Testis (tissue), 3 donors: ENCODE data around the gene RER1. TPM values are rescaled to one million over a fixed set of nuclear protein-coding genes. Genes with fewer than 3 reads are reported as not detected.

Experiments used
- DNase-seq: peaks from one replicate; pipeline ENCODE4 v3.0.0-alpha.2; 2019
- H3K27ac ChIP-seq, 2 donors: fragments of 200-600 bp; sonication (generic); one replicate each; pipeline ENCODE4 v1.5.1; 2019
- H3K27me3 ChIP-seq: fragments of 200-600 bp; sonication (generic); one replicate; pipeline ENCODE4 v1.5.1; 2019
- H3K36me3 ChIP-seq: fragments of 200-600 bp; sonication (generic); one replicate; pipeline ENCODE4 v1.5.1; 2017; ENCODE audit warnings: low read depth; ENCODE audit errors: missing control alignments
- H3K4me1 ChIP-seq: fragments of 200-600 bp; sonication (generic); one replicate; pipeline ENCODE4 v1.5.1; 2019
- H3K4me3 ChIP-seq, 2 donors: fragments of 200-600 bp; sonication (generic); one replicate each; pipeline ENCODE4 v1.5.1; 2017 to 2019
- H3K9me3 ChIP-seq: fragments of 200-600 bp; sonication (generic); one replicate; pipeline ENCODE4 v1.5.1; 2017
- CTCF ChIP-seq, 3 experiments: fragments of 450-650 bp in 2 of 3; fragments of 200-600 bp in 1 of 3; sonication (generic) in 1 of 3; IDR thresholded peaks; one replicate each; pipeline ENCODE4 v1.5.1; 2016 to 2019; ENCODE audit warnings: antibody characterized with exemption in 3 of 3, mild to moderate bottlenecking in 2 of 3, moderate library complexity in 1 of 3
- POLR2A ChIP-seq: fragments of 450-650 bp; IDR thresholded peaks from one replicate; pipeline ENCODE4 v1.6.1; 2017; ENCODE audit warnings: antibody characterized with exemption, mild to moderate bottlenecking, moderate library complexity
- WGBS, 2 donors: methylation state at CpG; one replicate each; pipeline ENCODE4 v1.1.5; 2018; 5-methylcytosine and 5-hydroxymethylcytosine counted together
- intact Hi-C: fragments of 100-400 bp; cut with DNase I; formaldehyde crosslinking; loops from one replicate; pipeline ENCODE4 v1.15.1; 2023; ENCODE audit warnings: low total_unique reads
- polyA plus RNA-seq: library from polyadenylated mRNA; stranded (reverse); fragments of 350-450 nt; fragmentation: Illumina TruSeq; extraction: RNeasy Lipid Tissue Mini Kit (QIAGEN cat#74804); gene quantifications from one replicate; pipeline ENCODE4 v1.2.3, GENCODE V29; 2014; ENCODE audit warnings: low read depth, low replicate concordance; ENCODE audit not compliant: insufficient read depth
- total RNA-seq, 2 donors: library from RNA; depleted of rRNA; stranded (reverse); fragments of >200 nt; gene quantifications; one replicate each; pipeline ENCODE4 v1.2.3, GENCODE V29; 2016

RER1 gene
- total and polyA plus RNA-seq, 3 donors from 2014 or later, result 89.9 to 262 (median 104) TPM

- TF ChIP-seq POLR2A (no peak), CTCF (IDR thresholded peaks at IDR 0.05) (no peak)
- DNase-seq, result no peak
- H3K4me1 ChIP-seq, result peaks cover 14% of the 10 kb centered on the region
- no peak overlapping the region for H3K4me3 ChIP-seq
- 90% methylated on average over 20 to 25 of the region's 25 CpGs for WGBS, 2 donors
- H3K9me3 ChIP-seq, result no peaks in the 10 kb centered on the region
- H3K27ac ChIP-seq, result no peak overlapping the region
- H3K27me3 ChIP-seq, result no peaks in the 10 kb centered on the region
- no peaks in the 10 kb centered on the region for H3K36me3 ChIP-seq
- intact Hi-C loops, result no loop called here
Measured at GRCh38 chr1:2376931-2377672, 14.5 kb upstream of the RER1 start.

DNA sequence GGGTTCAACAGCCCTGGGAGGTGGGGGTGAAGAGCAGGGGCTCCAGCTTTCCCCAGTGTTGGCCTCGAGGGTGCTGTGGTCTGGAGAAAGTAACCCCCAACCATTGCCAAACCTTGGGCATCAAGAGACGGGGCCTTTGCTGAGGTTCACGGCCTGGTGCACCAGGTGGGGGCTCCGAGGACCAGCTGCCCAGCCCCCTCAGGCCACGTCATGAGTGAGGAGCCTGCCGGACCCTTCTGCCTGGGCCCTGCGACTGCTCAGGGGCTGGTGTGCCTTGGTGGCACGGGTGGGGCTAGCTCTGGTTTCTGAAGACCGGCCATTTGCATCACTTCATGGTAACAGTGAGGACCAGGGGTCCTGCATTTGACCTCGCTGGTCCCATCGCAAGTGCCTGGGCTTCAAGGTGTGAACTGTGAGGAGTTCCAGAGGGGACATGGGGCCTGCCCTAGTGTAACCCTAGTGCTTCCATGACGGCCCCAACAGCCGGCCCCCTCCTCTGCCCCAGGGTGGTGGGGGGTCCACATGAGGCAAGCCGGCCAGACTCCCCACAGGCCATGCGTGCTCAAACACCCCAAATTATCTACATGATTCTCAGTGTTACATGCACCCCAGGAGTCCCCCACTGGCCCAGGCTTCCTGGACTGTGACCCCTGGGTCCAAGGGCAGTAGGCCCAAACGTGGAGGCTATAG is 13.7 kb upstream of the RER1 start:
- H3K27me3 ChIP-seq, result no peaks in the 10 kb centered on the region
- TF ChIP-seq CTCF (IDR thresholded peaks at IDR 0.05) (no peak), POLR2A (no peak)
- DNase-seq, result no peak
- no peaks in the 10 kb centered on the region for H3K36me3 ChIP-seq
- intact Hi-C loops, result no loop called here
- H3K4me3 ChIP-seq, result no peak overlapping the region
- no peak overlapping the region for H3K27ac ChIP-seq
- H3K9me3 ChIP-seq, result no peaks in the 10 kb centered on the region
- 92% methylated on average over 16 of the region's 16 CpGs; no CpG with 5 or more reads in 1 of the 2 donors for WGBS, 2 donors
- H3K4me1 ChIP-seq, result peaks cover 14% of the 10 kb centered on the region

GRCh38 chr1:2378441-2378851 is 13.2 kb upstream of the RER1 start:
- H3K27me3 ChIP-seq, result no peaks in the 10 kb centered on the region
- H3K36me3 ChIP-seq, result no peaks in the 10 kb centered on the region
- peaks cover 14% of the 10 kb centered on the region for H3K4me1 ChIP-seq
- no peaks in the 10 kb centered on the region for H3K9me3 ChIP-seq
- WGBS, 2 donors, result 92% methylated on average over 24 of the region's 24 CpGs; no CpG with 5 or more reads in 1 of the 2 donors
- H3K27ac ChIP-seq, result no peak overlapping the region
- intact Hi-C loops, result no loop called here
- H3K4me3 ChIP-seq, result no peak overlapping the region
- DNase-seq, result no peak
- TF ChIP-seq POLR2A (no peak), CTCF (IDR thresholded peaks at IDR 0.05) (no peak)

- no peak for TF ChIP-seq CTCF (IDR thresholded peaks at IDR 0.05)
- TF ChIP-seq POLR2A, result no peak
- no peaks in the 10 kb centered on the region for H3K9me3 ChIP-seq
- no peak overlapping the region for H3K27ac ChIP-seq
- intact Hi-C loops, result no loop called here
- no peaks in the 10 kb centered on the region for H3K27me3 ChIP-seq
- H3K4me1 ChIP-seq, result peaks cover 14% of the 10 kb centered on the region
- no peak overlapping the region for H3K4me3 ChIP-seq
- DNase-seq, result no peak
- H3K36me3 ChIP-seq, result no peaks in the 10 kb centered on the region
- WGBS, 2 donors, result 84 to 87% methylated on average over 18 of the region's 18 CpGs
Measured at GRCh38 chr1:2378956-2379732, 12.5 kb upstream of the RER1 start.
